ENCODE results near the gene GPR108. TPM values are rescaled to one million over a fixed set of nuclear protein-coding genes. Genes with fewer than 3 reads are reported as not detected.

Gene GPR108
- total and polyA plus RNA-seq, 2 experiments from 2014 or later: 66.6 to 120 TPM

DNA sequence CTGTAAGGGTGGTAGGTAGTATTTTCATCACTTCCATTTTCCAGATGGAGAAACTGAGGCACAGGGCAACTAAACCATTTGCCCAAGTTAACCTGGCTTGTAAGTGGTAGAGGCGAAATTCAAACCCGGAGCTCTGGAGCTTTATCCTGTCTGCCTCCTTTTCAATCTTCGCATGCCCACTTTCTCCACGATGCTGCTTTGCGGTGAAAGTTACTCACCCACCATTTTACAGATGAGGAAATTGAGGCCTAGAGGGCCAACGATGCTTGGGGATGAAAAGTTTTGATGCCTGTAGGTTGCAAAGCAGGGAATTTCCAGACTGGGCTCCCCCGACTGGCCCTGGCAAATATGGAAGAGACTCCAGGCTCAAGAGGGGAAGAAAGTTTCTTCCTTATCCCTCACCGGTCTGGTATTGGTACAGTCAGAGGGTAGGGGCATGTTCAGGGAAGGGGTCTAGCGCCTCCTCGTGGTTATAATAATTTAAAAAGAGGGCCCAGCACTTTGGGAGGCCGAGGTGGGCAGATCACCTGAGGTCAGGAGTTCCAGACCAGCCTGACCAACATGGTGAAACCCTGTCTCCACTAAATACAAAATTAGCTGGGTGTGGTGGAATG is 31.7 kb upstream of the GPR108 start:
- Histone ChIP-seq H2AFZ (no peak overlapping the region), H3K27ac (no peak overlapping the region), H3K36me3 (replicated peaks; ENCODE audit: insufficient read depth, low read depth) (no peaks in the 10 kb centered on the region), H3K4me1 (ENCODE audit: insufficient read depth) (peaks cover 6% of the 10 kb centered on the region), H3K9me3 (ENCODE audit: low read depth) (no peaks in the 10 kb centered on the region), H3K4me3 (no peak overlapping the region), H3K27me3 (no peaks in the 10 kb centered on the region), H3K4me2 (no peak overlapping the region), H3K79me2 (peaks cover 7% of the 10 kb centered on the region), H3K9me2 (replicated peaks; ENCODE audit: insufficient read depth) (no peaks in the 10 kb centered on the region), H4K20me1 (ENCODE audit: insufficient read depth, poor library complexity, severe bottlenecking) (no peaks in the 10 kb centered on the region)
- WGBS (ENCODE audit: low lambda C conversion rate, missing lambda C conversion rate): 58% methylated on average over 11 of the region's 11 CpGs
- DNase-seq (ENCODE audit: low spot score): no peak
- TF ChIP-seq CTCF (IDR thresholded peaks at IDR 0.05; ENCODE audit: poor library complexity) (peak; percentile 34), EZH2phosphoT487 (IDR thresholded peaks at IDR 0.05; ENCODE audit: low read depth, severe bottlenecking, unreplicated experiment) (no peak), EZH2 (IDR thresholded peaks at IDR 0.05; ENCODE audit: borderline replicate concordance) (no peak)

DNA sequence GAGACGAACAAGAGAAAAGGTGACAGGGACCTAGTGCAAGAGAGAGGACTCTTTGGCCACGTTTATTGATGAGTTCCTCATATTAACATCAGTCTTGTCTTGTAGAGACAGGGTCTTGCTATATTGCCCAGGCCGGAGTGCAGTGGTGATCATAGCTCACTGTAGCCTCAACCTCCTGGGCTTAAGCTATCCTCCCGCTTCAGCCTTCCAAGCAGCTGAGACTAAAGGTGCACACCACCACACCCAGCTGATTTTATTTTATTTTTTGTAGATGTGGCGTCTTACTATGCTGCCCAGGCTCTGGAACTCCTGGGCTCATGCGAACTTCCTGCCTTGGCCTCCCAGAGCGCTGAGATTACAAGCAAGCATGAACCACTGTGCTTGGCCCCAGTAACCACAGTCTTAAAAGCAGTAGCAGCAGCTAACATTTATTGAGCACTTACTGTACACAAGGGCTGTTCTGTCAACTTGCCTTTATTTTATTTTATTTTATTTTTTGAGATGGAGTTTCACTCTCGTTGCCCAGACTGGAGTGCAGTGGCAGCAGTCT is 30.9 kb upstream of the GPR108 start:
- H3K27ac ChIP-seq: no peak overlapping the region
- H4K20me1 ChIP-seq (ENCODE audit: insufficient read depth, poor library complexity, severe bottlenecking): no peaks in the 10 kb centered on the region
- no peaks in the 10 kb centered on the region for H3K9me3 ChIP-seq (ENCODE audit: low read depth)
- H3K9me2 ChIP-seq (replicated peaks; ENCODE audit: insufficient read depth): no peaks in the 10 kb centered on the region
- H3K4me3 ChIP-seq: no peak overlapping the region
- no peak overlapping the region for H2AFZ ChIP-seq
- no peaks in the 10 kb centered on the region for H3K36me3 ChIP-seq (replicated peaks; ENCODE audit: insufficient read depth, low read depth)
- WGBS (ENCODE audit: low lambda C conversion rate, missing lambda C conversion rate): 65% methylated on average over 8 of the region's 8 CpGs
- no peaks in the 10 kb centered on the region for H3K27me3 ChIP-seq
- peaks cover 6% of the 10 kb centered on the region for H3K4me1 ChIP-seq (ENCODE audit: insufficient read depth)
- H3K4me2 ChIP-seq: no peak overlapping the region
- no peak for DNase-seq (ENCODE audit: low spot score)
- no peak for TF ChIP-seq EZH2 (IDR thresholded peaks at IDR 0.05; ENCODE audit: borderline replicate concordance)
- no peak for TF ChIP-seq CTCF (IDR thresholded peaks at IDR 0.05; ENCODE audit: poor library complexity)
- no peak for TF ChIP-seq EZH2phosphoT487 (IDR thresholded peaks at IDR 0.05; ENCODE audit: low read depth, severe bottlenecking, unreplicated experiment)
- peaks cover 13% of the 10 kb centered on the region for H3K79me2 ChIP-seq

DNA sequence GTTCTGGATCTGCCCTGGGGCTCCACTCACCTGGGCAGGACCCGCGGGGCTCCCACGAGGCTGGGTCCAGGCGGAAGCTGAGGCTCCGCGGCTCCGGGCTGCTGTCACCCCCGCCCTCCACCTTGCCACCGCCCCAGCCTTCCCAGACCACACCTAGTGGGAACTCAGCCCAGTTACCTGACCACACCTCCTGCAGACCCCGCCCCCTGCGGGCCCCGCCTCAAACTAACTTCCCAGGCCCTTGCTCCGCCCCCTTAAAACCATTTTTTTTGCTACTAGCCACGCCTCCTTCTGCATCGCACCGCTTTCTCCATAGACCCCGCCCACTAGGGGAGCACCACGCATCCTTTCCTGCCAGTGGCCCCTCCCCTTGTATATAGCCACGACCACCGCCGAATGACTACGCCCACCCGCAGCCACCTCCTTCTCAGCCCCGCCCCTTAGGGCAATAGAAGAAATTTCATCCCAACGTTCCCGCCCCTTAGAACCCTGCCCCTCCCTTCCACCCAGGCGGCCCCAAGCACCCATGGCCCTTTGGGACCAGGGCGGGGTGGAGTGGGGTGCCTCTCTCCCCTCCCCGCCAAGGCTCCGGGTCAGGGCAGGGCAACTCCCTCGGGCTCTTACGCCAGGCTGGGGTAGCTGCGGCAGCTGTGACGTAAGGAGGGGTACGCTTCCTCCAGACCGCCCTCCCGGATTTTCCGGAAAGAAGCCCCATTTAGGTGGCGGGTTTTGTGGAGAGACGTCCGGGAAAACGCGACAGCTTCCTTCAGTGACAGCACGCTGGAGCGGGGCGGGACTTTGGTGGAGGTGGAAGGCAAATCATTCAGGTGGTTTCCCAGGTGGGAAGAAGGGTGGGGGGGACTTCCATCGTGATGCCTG is 30.2 kb upstream of the GPR108 start, which contains the start of gene SH2D3A:
TSS of gene SH2D3A (minus strand) at position 79 of the 879 bp plus-strand sequence. CDS start 3,687 bp downstream, outside the sequence.
- DNase-seq (ENCODE audit: low spot score): peak; percentile 96
- H3K9me3 ChIP-seq (ENCODE audit: low read depth): no peaks in the 10 kb centered on the region
- peak within 1 kb of the TSS; percentile 27 for H3K4me3 ChIP-seq
- no peaks in the 10 kb centered on the region for H3K9me2 ChIP-seq (replicated peaks; ENCODE audit: insufficient read depth)
- no peaks in the 10 kb centered on the region for H3K27me3 ChIP-seq
- no peaks in the 10 kb centered on the region for H4K20me1 ChIP-seq (ENCODE audit: insufficient read depth, poor library complexity, severe bottlenecking)
- H3K4me2 ChIP-seq: peak within 1 kb of the TSS; percentile 82
- H3K27ac ChIP-seq: peak within 1 kb of the TSS; percentile 93
- TF ChIP-seq CTCF (IDR thresholded peaks at IDR 0.05; ENCODE audit: poor library complexity) (no peak), EZH2 (IDR thresholded peaks at IDR 0.05; ENCODE audit: borderline replicate concordance) (no peak), EZH2phosphoT487 (IDR thresholded peaks at IDR 0.05; ENCODE audit: low read depth, severe bottlenecking, unreplicated experiment) (no peak)
- H3K79me2 ChIP-seq: peaks cover 20% of the 10 kb centered on the region
- no peaks in the 10 kb centered on the region for H3K36me3 ChIP-seq (replicated peaks; ENCODE audit: insufficient read depth, low read depth)
- peak within 1 kb of the TSS; percentile 15 for H2AFZ ChIP-seq
- 5% methylated on average over 39 of the region's 47 CpGs for WGBS (ENCODE audit: low lambda C conversion rate, missing lambda C conversion rate)
- H3K4me1 ChIP-seq (ENCODE audit: insufficient read depth): peaks cover 6% of the 10 kb centered on the region

Measured in hepatocyte (in vitro differentiated cells).